HCT116 (cell line): ENCODE data around the gene CYSRT1.

Experiments
- CBX3 ChIP-seq: IDR thresholded peaks from 2 replicates; pipeline ENCODE4 v1.6.1; 2012; ENCODE audit warnings: low read depth
- POLR2A ChIP-seq: IDR thresholded peaks from 2 replicates; pipeline ENCODE4 v1.7.0; 2011; ENCODE audit warnings: borderline replicate concordance; ENCODE audit not compliant: insufficient read depth, insufficient read length; ENCODE audit errors: extremely low read depth
- RAD21 ChIP-seq: IDR thresholded peaks from 2 replicates; pipeline ENCODE4 v1.6.1; 2012; ENCODE audit warnings: low read depth, mild to moderate bottlenecking
- YY1 ChIP-seq: IDR thresholded peaks from 2 replicates; pipeline ENCODE4 v1.6.1; 2011; ENCODE audit warnings: low read length, low read depth, moderate library complexity, mild to moderate bottlenecking; ENCODE audit not compliant: insufficient replicate concordance; ENCODE audit errors: extremely low read depth
- ZFX ChIP-seq: fragments of 450-650 bp; IDR thresholded peaks from 2 replicates; pipeline ENCODE4 v1.6.1; 2017
- TF ChIP-seq, protein P1 (sequence below): IDR thresholded peaks from 2 replicates; pipeline ENCODE4 v1.6.1; 2012; ENCODE audit warnings: low read depth
- TF ChIP-seq, protein P2 (sequence below), 3 experiments: fragments of 200-600 bp in 1 of 3; sonication (generic) in 1 of 3; IDR thresholded peaks in 2 of 3; conservative IDR thresholded peaks in 1 of 3; 2 replicates each; pipeline ENCODE4 v1.5.1; 2012 to 2017; ENCODE audit warnings: low read depth in 2 of 3, low read length in 2 of 3, antibody characterized with exemption in 1 of 3, borderline replicate concordance in 1 of 3, control low read depth in 1 of 3, mild to moderate bottlenecking in 1 of 3, mixed read lengths in 1 of 3, mixed run types in 1 of 3, moderate library complexity in 1 of 3; ENCODE audit not compliant: insufficient read depth in 1 of 3
- TF ChIP-seq, protein P3 (sequence below): IDR thresholded peaks from 2 replicates; pipeline ENCODE4 v1.6.1; 2012

DNA sequence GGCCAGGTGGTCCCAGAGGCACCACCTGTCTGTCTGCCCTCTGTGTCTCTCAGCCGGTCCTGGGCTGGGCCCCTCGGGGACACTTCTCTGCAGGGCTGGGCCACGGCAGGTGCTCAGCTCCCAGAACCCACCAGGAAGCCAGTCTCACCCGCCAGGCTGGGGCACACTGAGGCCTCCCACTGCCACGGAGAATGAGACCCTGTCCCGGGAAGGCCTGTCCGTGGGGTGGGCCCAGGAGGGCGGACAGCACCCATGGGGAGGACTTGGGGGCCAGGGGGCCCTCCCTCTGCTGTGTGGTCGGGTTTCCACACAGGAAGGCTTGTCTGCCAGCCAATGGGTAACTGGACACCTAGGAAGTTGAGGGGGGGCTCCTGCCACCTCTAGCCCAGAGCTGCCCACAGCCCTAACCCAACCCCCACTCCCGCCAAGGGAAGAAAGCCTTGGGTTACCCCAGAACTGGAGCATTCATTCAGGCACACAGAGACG is 12.0 kb downstream of the CYSRT1 start:
- TF ChIP-seq POLR2A (no peak), RAD21 (no peak), CBX3 (no peak), YY1 (no peak), ZFX (no peak)
- TF ChIP-seq, protein P1, sequence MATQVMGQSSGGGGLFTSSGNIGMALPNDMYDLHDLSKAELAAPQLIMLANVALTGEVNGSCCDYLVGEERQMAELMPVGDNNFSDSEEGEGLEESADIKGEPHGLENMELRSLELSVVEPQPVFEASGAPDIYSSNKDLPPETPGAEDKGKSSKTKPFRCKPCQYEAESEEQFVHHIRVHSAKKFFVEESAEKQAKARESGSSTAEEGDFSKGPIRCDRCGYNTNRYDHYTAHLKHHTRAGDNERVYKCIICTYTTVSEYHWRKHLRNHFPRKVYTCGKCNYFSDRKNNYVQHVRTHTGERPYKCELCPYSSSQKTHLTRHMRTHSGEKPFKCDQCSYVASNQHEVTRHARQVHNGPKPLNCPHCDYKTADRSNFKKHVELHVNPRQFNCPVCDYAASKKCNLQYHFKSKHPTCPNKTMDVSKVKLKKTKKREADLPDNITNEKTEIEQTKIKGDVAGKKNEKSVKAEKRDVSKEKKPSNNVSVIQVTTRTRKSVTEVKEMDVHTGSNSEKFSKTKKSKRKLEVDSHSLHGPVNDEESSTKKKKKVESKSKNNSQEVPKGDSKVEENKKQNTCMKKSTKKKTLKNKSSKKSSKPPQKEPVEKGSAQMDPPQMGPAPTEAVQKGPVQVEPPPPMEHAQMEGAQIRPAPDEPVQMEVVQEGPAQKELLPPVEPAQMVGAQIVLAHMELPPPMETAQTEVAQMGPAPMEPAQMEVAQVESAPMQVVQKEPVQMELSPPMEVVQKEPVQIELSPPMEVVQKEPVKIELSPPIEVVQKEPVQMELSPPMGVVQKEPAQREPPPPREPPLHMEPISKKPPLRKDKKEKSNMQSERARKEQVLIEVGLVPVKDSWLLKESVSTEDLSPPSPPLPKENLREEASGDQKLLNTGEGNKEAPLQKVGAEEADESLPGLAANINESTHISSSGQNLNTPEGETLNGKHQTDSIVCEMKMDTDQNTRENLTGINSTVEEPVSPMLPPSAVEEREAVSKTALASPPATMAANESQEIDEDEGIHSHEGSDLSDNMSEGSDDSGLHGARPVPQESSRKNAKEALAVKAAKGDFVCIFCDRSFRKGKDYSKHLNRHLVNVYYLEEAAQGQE = no peak
- TF ChIP-seq, protein P2, sequence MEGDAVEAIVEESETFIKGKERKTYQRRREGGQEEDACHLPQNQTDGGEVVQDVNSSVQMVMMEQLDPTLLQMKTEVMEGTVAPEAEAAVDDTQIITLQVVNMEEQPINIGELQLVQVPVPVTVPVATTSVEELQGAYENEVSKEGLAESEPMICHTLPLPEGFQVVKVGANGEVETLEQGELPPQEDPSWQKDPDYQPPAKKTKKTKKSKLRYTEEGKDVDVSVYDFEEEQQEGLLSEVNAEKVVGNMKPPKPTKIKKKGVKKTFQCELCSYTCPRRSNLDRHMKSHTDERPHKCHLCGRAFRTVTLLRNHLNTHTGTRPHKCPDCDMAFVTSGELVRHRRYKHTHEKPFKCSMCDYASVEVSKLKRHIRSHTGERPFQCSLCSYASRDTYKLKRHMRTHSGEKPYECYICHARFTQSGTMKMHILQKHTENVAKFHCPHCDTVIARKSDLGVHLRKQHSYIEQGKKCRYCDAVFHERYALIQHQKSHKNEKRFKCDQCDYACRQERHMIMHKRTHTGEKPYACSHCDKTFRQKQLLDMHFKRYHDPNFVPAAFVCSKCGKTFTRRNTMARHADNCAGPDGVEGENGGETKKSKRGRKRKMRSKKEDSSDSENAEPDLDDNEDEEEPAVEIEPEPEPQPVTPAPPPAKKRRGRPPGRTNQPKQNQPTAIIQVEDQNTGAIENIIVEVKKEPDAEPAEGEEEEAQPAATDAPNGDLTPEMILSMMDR (IDR thresholded peaks at IDR 0.05 in 2 of 3, conservative IDR thresholded peaks at IDR 0.05 in 1 of 3; ENCODE audit: borderline replicate concordance in 1 of 3, insufficient read depth in 1 of 3, low read depth in 2 of 3, low read length in 2 of 3) = no peak
- TF ChIP-seq, protein P3, sequence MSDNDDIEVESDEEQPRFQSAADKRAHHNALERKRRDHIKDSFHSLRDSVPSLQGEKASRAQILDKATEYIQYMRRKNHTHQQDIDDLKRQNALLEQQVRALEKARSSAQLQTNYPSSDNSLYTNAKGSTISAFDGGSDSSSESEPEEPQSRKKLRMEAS = no peak
